A673 (cell line): Measurements from ENCODE around the gene KLHDC1. TPM values are rescaled to one million over a fixed set of nuclear protein-coding genes. Genes with fewer than 3 reads are reported as not detected.

ENCODE experiments used
- BruUV-seq: library from RNA; stranded (reverse); fragments of 400-500 nt; replicated peaks from 2 replicates; lab custom pipeline; 2021; lab: Mats Ljungman, UMichigan
- CTCF ChIA-PET: fragments of 300-600 bp; sonication (Branson Sonifier 250); formaldehyde crosslinking; loops from one replicate; lab custom pipeline; 2022; ENCODE audit warnings: antibody characterized with exemption; lab: Charles Lee
- POLR2A ChIA-PET: fragments of 300-600 bp; sonication (Branson Sonifier 250); formaldehyde crosslinking; loops from one replicate; lab custom pipeline; 2022; ENCODE audit warnings: antibody characterized with exemption; ENCODE audit not compliant: low non-redundant PET; lab: Charles Lee
- DNase-seq: peaks from one replicate; pipeline ENCODE4 v3.0.0-alpha.2; 2015; ENCODE audit warnings: low spot score
- H3K27ac ChIP-seq: fragments of 200-600 bp; sonication (generic); 2 replicates; pipeline ENCODE4 v1.5.1; 2016; ENCODE audit warnings: mixed run types, low read depth, mild to moderate bottlenecking, mixed read lengths, antibody characterized with exemption, low read length; ENCODE audit not compliant: poor library complexity, severe bottlenecking
- H3K27me3 ChIP-seq: fragments of 200-600 bp; sonication (generic); replicated peaks from 2 replicates; pipeline ENCODE4 v1.6.1; 2017; ENCODE audit warnings: mixed run types, low read depth, mild to moderate bottlenecking, mixed read lengths, antibody characterized with exemption, low read length; ENCODE audit not compliant: insufficient read depth, poor library complexity
- H3K36me3 ChIP-seq: fragments of 200-600 bp; sonication (generic); 2 replicates; pipeline ENCODE4 v1.6.1; 2016; ENCODE audit warnings: mixed run types, mild to moderate bottlenecking, mixed read lengths, antibody characterized with exemption, low read length; ENCODE audit not compliant: insufficient read depth, poor library complexity, severe bottlenecking
- H3K4me1 ChIP-seq: fragments of 200-600 bp; sonication (generic); 2 replicates; pipeline ENCODE4 v1.6.1; 2017; ENCODE audit warnings: mixed run types, mild to moderate bottlenecking, mixed read lengths, antibody characterized with exemption, low read length; ENCODE audit not compliant: insufficient read depth, poor library complexity, severe bottlenecking
- H3K4me3 ChIP-seq: fragments of 200-600 bp; sonication (generic); 2 replicates; pipeline ENCODE4 v1.5.1; 2016; ENCODE audit warnings: low read depth, mixed run types, mild to moderate bottlenecking, mixed read lengths, low read length; ENCODE audit not compliant: poor library complexity, severe bottlenecking
- H3K9me3 ChIP-seq: fragments of 200-600 bp; sonication (generic); 2 replicates; pipeline ENCODE4 v1.6.1; 2016; ENCODE audit warnings: mixed run types, low read depth, mild to moderate bottlenecking, mixed read lengths, antibody characterized with exemption, low read length; ENCODE audit not compliant: poor library complexity, severe bottlenecking
- EZH2 ChIP-seq: fragments of 200-600 bp; sonication (generic); IDR thresholded peaks from 2 replicates; pipeline ENCODE4 v1.6.1; 2017; ENCODE audit warnings: borderline replicate concordance, low read depth, mild to moderate bottlenecking, mixed read lengths, antibody characterized with exemption, low read length; ENCODE audit not compliant: poor library complexity, severe bottlenecking
- intact Hi-C: fragments of 100-400 bp; cut with micrococcal nuclease; formaldehyde crosslinking; loops from one replicate; pipeline ENCODE4 v1.10.0; 2022; ENCODE audit not compliant: unreplicated experiment
- total RNA-seq: library from RNA; stranded (reverse); gene quantifications from 2 replicates; pipeline ENCODE4 v1.2.3, GENCODE V29; 2021
- TF ChIP-seq, protein P1 (sequence below): fragments of 300-800, 200-600 bp; sonication (generic); conservative IDR thresholded peaks from 2 replicates; pipeline ENCODE4 v1.5.1; 2017; ENCODE audit warnings: low read depth, mild to moderate bottlenecking, antibody characterized with exemption, low read length, moderate library complexity, mixed read lengths

The KLHDC1 gene
- total RNA-seq, 1 experiment from 2014 or later: 1.3 TPM

DNA sequence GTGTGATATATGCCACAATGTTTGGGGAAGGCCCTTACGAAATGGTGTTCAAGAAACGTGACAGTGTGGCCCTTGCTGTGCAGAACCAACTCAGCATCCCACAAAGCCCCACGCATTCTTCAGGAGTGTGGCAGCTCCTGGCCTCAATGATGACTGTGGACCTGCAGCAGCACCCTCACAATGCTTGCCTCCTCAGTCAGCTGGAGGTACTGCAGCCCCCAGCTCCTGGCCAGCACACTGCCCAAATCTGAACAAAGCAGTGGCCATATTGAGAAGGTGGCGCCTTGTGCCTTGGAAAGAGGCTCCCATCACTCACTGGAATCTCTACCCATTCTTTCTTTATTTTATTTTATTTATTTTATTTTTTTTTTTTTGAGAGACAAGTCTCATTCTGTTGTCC is 15.3 kb upstream of the KLHDC1 start:
- no peak for TF ChIP-seq EZH2
- TF ChIP-seq, protein P1, sequence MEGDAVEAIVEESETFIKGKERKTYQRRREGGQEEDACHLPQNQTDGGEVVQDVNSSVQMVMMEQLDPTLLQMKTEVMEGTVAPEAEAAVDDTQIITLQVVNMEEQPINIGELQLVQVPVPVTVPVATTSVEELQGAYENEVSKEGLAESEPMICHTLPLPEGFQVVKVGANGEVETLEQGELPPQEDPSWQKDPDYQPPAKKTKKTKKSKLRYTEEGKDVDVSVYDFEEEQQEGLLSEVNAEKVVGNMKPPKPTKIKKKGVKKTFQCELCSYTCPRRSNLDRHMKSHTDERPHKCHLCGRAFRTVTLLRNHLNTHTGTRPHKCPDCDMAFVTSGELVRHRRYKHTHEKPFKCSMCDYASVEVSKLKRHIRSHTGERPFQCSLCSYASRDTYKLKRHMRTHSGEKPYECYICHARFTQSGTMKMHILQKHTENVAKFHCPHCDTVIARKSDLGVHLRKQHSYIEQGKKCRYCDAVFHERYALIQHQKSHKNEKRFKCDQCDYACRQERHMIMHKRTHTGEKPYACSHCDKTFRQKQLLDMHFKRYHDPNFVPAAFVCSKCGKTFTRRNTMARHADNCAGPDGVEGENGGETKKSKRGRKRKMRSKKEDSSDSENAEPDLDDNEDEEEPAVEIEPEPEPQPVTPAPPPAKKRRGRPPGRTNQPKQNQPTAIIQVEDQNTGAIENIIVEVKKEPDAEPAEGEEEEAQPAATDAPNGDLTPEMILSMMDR: no peak
- no peak for DNase-seq
- H3K27me3 ChIP-seq: no peaks in the 10 kb centered on the region
- H3K9me3 ChIP-seq: no peaks in the 10 kb centered on the region
- no peak overlapping the region for H3K4me3 ChIP-seq
- H3K36me3 ChIP-seq: peaks cover 66% of the 10 kb centered on the region
- no peaks in the 10 kb centered on the region for H3K4me1 ChIP-seq
- no TSS peak for BruUV-seq
- ChIA-PET POLR2A (no interaction called here), CTCF (interaction anchor here (0.6 to 0.7 kb wide), 2 partner anchors 15 to 69 kb away, joined by 3 to 7 read pairs; no protein-coding TSS in a partner anchor)
- no peak overlapping the region for H3K27ac ChIP-seq
- intact Hi-C loops: no loop called here

DNA sequence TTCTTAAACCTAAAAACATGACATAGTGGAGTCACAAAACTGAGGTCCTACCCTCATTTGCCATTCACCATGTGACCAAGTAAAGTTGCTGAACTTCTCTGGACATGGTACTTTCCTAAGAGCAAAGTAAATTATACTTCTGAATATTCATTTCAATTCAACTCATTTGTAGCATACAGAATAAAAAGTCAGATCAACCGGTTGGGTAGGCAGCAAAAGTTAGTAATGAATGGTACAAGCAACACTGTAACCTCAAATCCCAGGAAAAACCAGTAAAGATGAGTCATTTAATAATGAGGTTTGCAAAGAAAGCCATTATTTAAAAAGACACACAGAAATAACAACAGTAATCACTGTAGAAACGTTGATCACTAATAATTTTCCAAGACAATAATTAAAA is 13.6 kb upstream of the KLHDC1 start:
- Histone ChIP-seq H3K36me3 (peaks cover 66% of the 10 kb centered on the region), H3K4me3 (no peak overlapping the region), H3K9me3 (no peaks in the 10 kb centered on the region), H3K4me1 (no peaks in the 10 kb centered on the region), H3K27me3 (no peaks in the 10 kb centered on the region), H3K27ac (no peak overlapping the region)
- DNase-seq: no peak
- BruUV-seq: no TSS peak
- no peak for TF ChIP-seq EZH2
- TF ChIP-seq, protein P1: no peak
- ChIA-PET CTCF (no interaction called here), POLR2A (no interaction called here)
- intact Hi-C loops: no loop called here

DNA sequence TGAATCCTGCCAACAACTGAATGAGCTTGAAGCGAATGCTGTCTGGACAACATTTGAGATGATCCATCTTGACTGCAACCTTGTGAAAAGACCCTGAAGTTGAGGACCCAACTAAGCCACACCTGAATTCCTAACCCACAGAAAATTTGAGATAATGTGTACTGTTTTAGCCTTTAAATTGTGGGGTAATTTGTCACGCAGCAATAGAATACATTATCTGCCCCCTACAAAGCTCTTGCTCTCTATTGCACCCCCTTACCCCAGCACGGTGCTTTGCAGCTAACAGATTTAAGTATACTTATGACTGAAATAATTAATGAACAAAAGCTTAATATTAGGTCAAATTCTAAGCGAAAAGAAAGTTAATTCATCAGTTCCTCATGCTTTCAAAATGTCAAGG is 6.5 kb upstream of the KLHDC1 start:
- no TSS peak for BruUV-seq
- H3K4me1 ChIP-seq: peaks cover 16% of the 10 kb centered on the region
- H3K27me3 ChIP-seq: no peaks in the 10 kb centered on the region
- no peak for DNase-seq
- intact Hi-C loops: no loop called here
- no peak for TF ChIP-seq EZH2
- TF ChIP-seq, protein P1: no peak
- no peak overlapping the region for H3K27ac ChIP-seq
- ChIA-PET POLR2A (interaction anchor here (0.6 kb wide), 1 partner anchor 29 kb away, joined by 4 read pairs; no protein-coding TSS in a partner anchor), CTCF (no interaction called here)
- H3K36me3 ChIP-seq: peaks cover 21% of the 10 kb centered on the region
- no peak overlapping the region for H3K4me3 ChIP-seq
- H3K9me3 ChIP-seq: no peaks in the 10 kb centered on the region
